GM15510 (cell line): ENCODE data around the gene PCID2.

ENCODE experiments used
- POLR2A ChIP-seq: IDR thresholded peaks from 3 replicates; pipeline ENCODE4 v1.6.1; 2011; ENCODE audit warnings: borderline replicate concordance; ENCODE audit not compliant: insufficient read length; ENCODE audit errors: extremely low read depth

Gene PCID2

GRCh38 chr13:113225515-113225914, 17.0 kb upstream of the PCID2 start:
- TF ChIP-seq POLR2A = no peak

- TF ChIP-seq POLR2A = no peak
These were observed 16.0 kb upstream of the PCID2 start for GRCh38 chr13:113224486-113224885.

- no peak for TF ChIP-seq POLR2A
These were observed 14.6 kb upstream of the PCID2 start for GRCh38 chr13:113223070-113223469.

GRCh38 chr13:113220877-113221276, 12.4 kb upstream of the PCID2 start:
- no peak for TF ChIP-seq POLR2A

GRCh38 chr13:113220141-113220598, 11.7 kb upstream of the PCID2 start:
- TF ChIP-seq POLR2A = no peak

- no peak for TF ChIP-seq POLR2A
These were observed 10.9 kb upstream of the PCID2 start for GRCh38 chr13:113219256-113219940.

- TF ChIP-seq POLR2A = no peak
These were observed 10.1 kb upstream of the PCID2 start for GRCh38 chr13:113218586-113218985.

- no peak for TF ChIP-seq POLR2A
These were observed 8.0 kb upstream of the PCID2 start for GRCh38 chr13:113216254-113217048.

GRCh38 chr13:113211774-113212173, 3.3 kb upstream of the PCID2 start:
- TF ChIP-seq POLR2A = no peak

GRCh38 chr13:113210833-113211232, 2.4 kb upstream of the PCID2 start:
- TF ChIP-seq POLR2A = no peak

GRCh38 chr13:113209759-113210421, 1.4 kb upstream of the PCID2 start:
- TF ChIP-seq POLR2A = peak; percentile 3

GRCh38 chr13:113209336-113209758, 878 bp upstream of the PCID2 start, which contains the start of gene CUL4A:
Gene CUL4A, plus strand, starts transcription at chr13:113209613. Its CDS starts 15 bp downstream, at chr13:113209628.
- peak; percentile 52 for TF ChIP-seq POLR2A

GRCh38 chr13:113207890-113208420, 514 bp downstream of the PCID2 start:
- no peak for TF ChIP-seq POLR2A

- TF ChIP-seq POLR2A = no peak
These were observed 1.0 kb downstream of the PCID2 start for GRCh38 chr13:113207460-113207859.

- TF ChIP-seq POLR2A = no peak
These were observed 3.0 kb downstream of the PCID2 start for GRCh38 chr13:113205428-113205931.
